MV-4-11 (cell line): ENCODE results near the gene MNX1.

Experiments
- DNase-seq: peaks from one replicate; lab custom pipeline; 2025; lab: John Stamatoyannopoulos, UW

MNX1 gene

GRCh38 chr7:157002819-157003421, 7.5 kb downstream of the MNX1 start:
- no peak for DNase-seq

- DNase-seq: no peak
These were observed 8.3 kb downstream of the MNX1 start for GRCh38 chr7:157001920-157002818.

GRCh38 chr7:157000741-157001653, 9.5 kb downstream of the MNX1 start:
- DNase-seq: no peak

GRCh38 chr7:156999958-157000726, 10.3 kb downstream of the MNX1 start:
- DNase-seq: no peak

GRCh38 chr7:156998988-156999957, 11.2 kb downstream of the MNX1 start:
- no peak for DNase-seq

GRCh38 chr7:156994417-156994816, 16.0 kb downstream of the MNX1 start:
- DNase-seq: no peak

GRCh38 chr7:156993925-156994235, 16.6 kb downstream of the MNX1 start:
- no peak for DNase-seq

- DNase-seq: no peak
These were observed 17.2 kb downstream of the MNX1 start for GRCh38 chr7:156993021-156993924.

- DNase-seq: no peak
These were observed 20.5 kb downstream of the MNX1 start for GRCh38 chr7:156989766-156990535.

- no peak for DNase-seq
These were observed 21.9 kb downstream of the MNX1 start for GRCh38 chr7:156988343-156989185.

GRCh38 chr7:156986378-156986777, 24.1 kb downstream of the MNX1 start:
- DNase-seq: no peak

- no peak for DNase-seq
These were observed 25.1 kb downstream of the MNX1 start for GRCh38 chr7:156985101-156985992.

- no peak for DNase-seq
These were observed 26.1 kb downstream of the MNX1 start for GRCh38 chr7:156984174-156984891.

- no peak for DNase-seq
These were observed 30.8 kb downstream of the MNX1 start for GRCh38 chr7:156979711-156980110.

- no peak for DNase-seq
These were observed 31.4 kb downstream of the MNX1 start for GRCh38 chr7:156979007-156979606.

GRCh38 chr7:156975620-156976019, 34.8 kb downstream of the MNX1 start:
- no peak for DNase-seq
